Uterus (tissue), 2 donors: ENCODE results near the gene NRDC.

Source experiments
- CTCF ChIP-seq, 4 experiments: fragments of 200-600 bp in 2 of 4; fragments of 450-650 bp in 2 of 4; sonication (generic) in 2 of 4; IDR thresholded peaks; one replicate each; pipeline ENCODE4 v1.5.1; 2016 to 2019; ENCODE audit warnings: antibody characterized with exemption in 4 of 4, mild to moderate bottlenecking in 2 of 4, moderate library complexity in 1 of 4
- POLR2A ChIP-seq, 2 donors: fragments of 450-650 bp; IDR thresholded peaks; one replicate each; pipeline ENCODE4 v1.6.1; 2016; ENCODE audit warnings: antibody characterized with exemption in 2 of 2, mild to moderate bottlenecking in 1 of 2, moderate library complexity in 1 of 2

DNA sequence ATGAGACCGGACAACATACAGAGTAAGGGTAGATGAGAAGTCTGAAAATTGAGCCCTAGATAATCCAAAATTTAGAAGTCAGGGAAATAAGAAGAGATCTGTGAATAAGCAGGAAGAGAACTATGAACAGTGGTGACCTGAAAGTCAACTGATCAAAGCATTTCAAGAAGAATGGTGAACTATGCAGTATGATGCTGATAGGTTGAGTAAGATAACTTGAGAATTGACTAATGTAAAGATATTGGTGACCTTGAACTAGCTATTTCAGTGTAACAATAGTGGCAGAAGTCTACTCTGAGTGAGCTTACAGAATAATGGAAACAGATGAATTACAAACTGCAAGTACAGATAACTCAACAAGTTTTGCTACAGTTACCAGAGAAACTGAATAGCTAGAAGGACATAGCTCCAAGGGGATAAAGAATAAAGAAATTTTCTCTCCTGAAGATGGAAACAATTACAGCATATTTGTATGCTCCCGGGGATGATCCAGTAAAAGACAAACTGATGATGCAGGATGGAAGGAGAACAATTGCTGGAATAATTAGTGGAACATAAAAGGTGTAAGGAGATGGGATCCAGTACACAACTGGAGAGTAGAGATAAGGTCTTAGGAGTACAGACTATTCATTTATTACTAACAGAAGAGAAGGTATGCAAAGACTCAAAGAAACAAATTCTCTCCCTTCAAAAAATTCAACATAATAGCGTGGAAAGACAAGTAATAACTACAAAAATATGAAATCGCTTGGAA, 10.9 kb downstream of the NRDC start:
- TF ChIP-seq CTCF (IDR thresholded peaks at IDR 0.05) (no peak), POLR2A (IDR thresholded peaks at IDR 0.05) (no peak)
